ENCODE measurements around the gene ITPKC.
"Not testable (repeated sequence)": the region's sequence is repeated elsewhere in the genome, so short reads cannot be mapped to it uniquely, and the experiment has no call there.

DNA sequence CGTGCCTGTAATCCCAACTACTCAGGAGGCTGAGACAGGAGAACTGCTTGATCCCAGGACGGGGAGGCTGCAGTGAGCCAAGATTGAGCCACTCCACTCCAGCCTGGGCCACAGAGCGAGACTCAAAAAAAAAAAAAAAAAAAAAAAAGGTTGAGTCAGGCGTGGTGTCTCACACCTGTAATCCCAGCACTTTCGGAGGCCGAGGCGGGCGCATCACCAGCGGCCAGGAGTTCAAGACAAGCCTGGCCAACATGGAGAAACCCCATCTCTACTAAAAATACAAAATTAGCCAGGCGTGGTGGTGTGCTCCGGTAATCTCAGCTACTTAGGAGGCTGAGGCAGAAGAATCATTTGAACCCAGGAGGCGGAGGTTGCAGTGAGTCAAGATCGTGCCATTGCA is 49.5 kb downstream of the ITPKC start:
- TF ChIP-seq EZH2 (IDR thresholded peaks at IDR 0.05); RAD21 (IDR thresholded peaks at IDR 0.05; ENCODE audit: low read depth); POLR2A (IDR thresholded peaks at IDR 0.05; ENCODE audit: borderline replicate concordance, extremely low read depth, insufficient read depth, insufficient read length); POLR2AphosphoS5 (IDR thresholded peaks at IDR 0.05; ENCODE audit: low read depth, low read length); EZH2phosphoT487 (IDR thresholded peaks at IDR 0.05; ENCODE audit: borderline replicate concordance); EGR1 (IDR thresholded peaks at IDR 0.05; ENCODE audit: low read depth); ZNF274 (IDR thresholded peaks at IDR 0.05; ENCODE audit: low read depth, low read length); ELF1 (IDR thresholded peaks at IDR 0.05; ENCODE audit: borderline replicate concordance, low read depth); YY1 (IDR thresholded peaks at IDR 0.05; ENCODE audit: extremely low read depth, insufficient replicate concordance, low read depth, low read length); SIN3A (IDR thresholded peaks at IDR 0.05; ENCODE audit: low read depth): not testable (repeated sequence)
- TF ChIP-seq, protein P1, sequence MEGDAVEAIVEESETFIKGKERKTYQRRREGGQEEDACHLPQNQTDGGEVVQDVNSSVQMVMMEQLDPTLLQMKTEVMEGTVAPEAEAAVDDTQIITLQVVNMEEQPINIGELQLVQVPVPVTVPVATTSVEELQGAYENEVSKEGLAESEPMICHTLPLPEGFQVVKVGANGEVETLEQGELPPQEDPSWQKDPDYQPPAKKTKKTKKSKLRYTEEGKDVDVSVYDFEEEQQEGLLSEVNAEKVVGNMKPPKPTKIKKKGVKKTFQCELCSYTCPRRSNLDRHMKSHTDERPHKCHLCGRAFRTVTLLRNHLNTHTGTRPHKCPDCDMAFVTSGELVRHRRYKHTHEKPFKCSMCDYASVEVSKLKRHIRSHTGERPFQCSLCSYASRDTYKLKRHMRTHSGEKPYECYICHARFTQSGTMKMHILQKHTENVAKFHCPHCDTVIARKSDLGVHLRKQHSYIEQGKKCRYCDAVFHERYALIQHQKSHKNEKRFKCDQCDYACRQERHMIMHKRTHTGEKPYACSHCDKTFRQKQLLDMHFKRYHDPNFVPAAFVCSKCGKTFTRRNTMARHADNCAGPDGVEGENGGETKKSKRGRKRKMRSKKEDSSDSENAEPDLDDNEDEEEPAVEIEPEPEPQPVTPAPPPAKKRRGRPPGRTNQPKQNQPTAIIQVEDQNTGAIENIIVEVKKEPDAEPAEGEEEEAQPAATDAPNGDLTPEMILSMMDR (IDR thresholded peaks at IDR 0.05 in 2 of 3, conservative IDR thresholded peaks at IDR 0.05 in 1 of 3; ENCODE audit: borderline replicate concordance in 1 of 3, insufficient read depth in 1 of 3, low read depth in 2 of 3, low read length in 2 of 3) = not testable (repeated sequence)
- TF ChIP-seq, protein P2, sequence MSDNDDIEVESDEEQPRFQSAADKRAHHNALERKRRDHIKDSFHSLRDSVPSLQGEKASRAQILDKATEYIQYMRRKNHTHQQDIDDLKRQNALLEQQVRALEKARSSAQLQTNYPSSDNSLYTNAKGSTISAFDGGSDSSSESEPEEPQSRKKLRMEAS (IDR thresholded peaks at IDR 0.05) = not testable (repeated sequence)
- TF ChIP-seq, protein P3, sequence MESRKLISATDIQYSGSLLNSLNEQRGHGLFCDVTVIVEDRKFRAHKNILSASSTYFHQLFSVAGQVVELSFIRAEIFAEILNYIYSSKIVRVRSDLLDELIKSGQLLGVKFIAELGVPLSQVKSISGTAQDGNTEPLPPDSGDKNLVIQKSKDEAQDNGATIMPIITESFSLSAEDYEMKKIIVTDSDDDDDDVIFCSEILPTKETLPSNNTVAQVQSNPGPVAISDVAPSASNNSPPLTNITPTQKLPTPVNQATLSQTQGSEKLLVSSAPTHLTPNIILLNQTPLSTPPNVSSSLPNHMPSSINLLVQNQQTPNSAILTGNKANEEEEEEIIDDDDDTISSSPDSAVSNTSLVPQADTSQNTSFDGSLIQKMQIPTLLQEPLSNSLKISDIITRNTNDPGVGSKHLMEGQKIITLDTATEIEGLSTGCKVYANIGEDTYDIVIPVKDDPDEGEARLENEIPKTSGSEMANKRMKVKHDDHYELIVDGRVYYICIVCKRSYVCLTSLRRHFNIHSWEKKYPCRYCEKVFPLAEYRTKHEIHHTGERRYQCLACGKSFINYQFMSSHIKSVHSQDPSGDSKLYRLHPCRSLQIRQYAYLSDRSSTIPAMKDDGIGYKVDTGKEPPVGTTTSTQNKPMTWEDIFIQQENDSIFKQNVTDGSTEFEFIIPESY (IDR thresholded peaks at IDR 0.05; ENCODE audit: extremely low read depth, insufficient replicate concordance, low read length) = not testable (repeated sequence)
- TF ChIP-seq, protein P4, sequence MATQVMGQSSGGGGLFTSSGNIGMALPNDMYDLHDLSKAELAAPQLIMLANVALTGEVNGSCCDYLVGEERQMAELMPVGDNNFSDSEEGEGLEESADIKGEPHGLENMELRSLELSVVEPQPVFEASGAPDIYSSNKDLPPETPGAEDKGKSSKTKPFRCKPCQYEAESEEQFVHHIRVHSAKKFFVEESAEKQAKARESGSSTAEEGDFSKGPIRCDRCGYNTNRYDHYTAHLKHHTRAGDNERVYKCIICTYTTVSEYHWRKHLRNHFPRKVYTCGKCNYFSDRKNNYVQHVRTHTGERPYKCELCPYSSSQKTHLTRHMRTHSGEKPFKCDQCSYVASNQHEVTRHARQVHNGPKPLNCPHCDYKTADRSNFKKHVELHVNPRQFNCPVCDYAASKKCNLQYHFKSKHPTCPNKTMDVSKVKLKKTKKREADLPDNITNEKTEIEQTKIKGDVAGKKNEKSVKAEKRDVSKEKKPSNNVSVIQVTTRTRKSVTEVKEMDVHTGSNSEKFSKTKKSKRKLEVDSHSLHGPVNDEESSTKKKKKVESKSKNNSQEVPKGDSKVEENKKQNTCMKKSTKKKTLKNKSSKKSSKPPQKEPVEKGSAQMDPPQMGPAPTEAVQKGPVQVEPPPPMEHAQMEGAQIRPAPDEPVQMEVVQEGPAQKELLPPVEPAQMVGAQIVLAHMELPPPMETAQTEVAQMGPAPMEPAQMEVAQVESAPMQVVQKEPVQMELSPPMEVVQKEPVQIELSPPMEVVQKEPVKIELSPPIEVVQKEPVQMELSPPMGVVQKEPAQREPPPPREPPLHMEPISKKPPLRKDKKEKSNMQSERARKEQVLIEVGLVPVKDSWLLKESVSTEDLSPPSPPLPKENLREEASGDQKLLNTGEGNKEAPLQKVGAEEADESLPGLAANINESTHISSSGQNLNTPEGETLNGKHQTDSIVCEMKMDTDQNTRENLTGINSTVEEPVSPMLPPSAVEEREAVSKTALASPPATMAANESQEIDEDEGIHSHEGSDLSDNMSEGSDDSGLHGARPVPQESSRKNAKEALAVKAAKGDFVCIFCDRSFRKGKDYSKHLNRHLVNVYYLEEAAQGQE (IDR thresholded peaks at IDR 0.05; ENCODE audit: low read depth) = not testable (repeated sequence)
